Measurements from ENCODE around the gene EGFR.

The EGFR gene

DNA sequence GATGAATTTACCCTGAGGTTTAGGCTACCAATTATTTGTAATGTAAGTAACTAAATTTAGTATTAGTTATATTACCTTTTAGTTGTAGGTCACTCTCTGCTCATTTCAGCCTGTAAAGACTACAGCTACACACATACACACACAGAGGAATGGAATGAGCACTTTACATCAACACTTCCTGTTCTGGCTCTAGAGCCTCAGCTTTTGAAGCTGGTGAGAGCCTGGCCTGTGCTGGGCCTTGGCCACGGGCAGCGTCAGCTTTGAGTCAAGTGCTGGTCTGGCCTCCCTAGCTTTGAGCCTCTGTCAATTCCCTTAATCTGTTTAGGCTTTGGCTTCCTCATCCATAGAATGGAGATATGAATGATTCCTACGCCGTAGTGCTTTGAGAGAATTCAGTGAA is 141.7 kb downstream of the EGFR start:
- TF ChIP-seq, protein P1, sequence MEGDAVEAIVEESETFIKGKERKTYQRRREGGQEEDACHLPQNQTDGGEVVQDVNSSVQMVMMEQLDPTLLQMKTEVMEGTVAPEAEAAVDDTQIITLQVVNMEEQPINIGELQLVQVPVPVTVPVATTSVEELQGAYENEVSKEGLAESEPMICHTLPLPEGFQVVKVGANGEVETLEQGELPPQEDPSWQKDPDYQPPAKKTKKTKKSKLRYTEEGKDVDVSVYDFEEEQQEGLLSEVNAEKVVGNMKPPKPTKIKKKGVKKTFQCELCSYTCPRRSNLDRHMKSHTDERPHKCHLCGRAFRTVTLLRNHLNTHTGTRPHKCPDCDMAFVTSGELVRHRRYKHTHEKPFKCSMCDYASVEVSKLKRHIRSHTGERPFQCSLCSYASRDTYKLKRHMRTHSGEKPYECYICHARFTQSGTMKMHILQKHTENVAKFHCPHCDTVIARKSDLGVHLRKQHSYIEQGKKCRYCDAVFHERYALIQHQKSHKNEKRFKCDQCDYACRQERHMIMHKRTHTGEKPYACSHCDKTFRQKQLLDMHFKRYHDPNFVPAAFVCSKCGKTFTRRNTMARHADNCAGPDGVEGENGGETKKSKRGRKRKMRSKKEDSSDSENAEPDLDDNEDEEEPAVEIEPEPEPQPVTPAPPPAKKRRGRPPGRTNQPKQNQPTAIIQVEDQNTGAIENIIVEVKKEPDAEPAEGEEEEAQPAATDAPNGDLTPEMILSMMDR (IDR thresholded peaks at IDR 0.05; ENCODE audit: borderline replicate concordance, extremely low read depth, low read length, poor library complexity, severe bottlenecking): no peak
- TF ChIP-seq EZH2 (IDR thresholded peaks at IDR 0.05; ENCODE audit: borderline replicate concordance, low read depth, low read length, severe bottlenecking): no peak
- Histone ChIP-seq H3K36me3 (ENCODE audit: insufficient read depth, low read length) (no peaks in the 10 kb centered on the region), H3K9me3 (ENCODE audit: insufficient read depth, low read length, severe bottlenecking) (no peaks in the 10 kb centered on the region), H4K20me1 (ENCODE audit: insufficient read depth, low read length) (no peaks in the 10 kb centered on the region), H3K9ac (ENCODE audit: low read depth, low read length) (no peak overlapping the region), H3K27ac (ENCODE audit: low read length) (no peak overlapping the region), H2AFZ (ENCODE audit: low read depth, low read length) (no peak overlapping the region), H3K27me3 (ENCODE audit: insufficient read depth, low read length, poor library complexity) (no peaks in the 10 kb centered on the region), H3K4me3 (ENCODE audit: low read depth in 1 of 2, low read length in 2 of 2) (no peak overlapping the region), H3K4me1 (ENCODE audit: insufficient read depth, low read length) (no peaks in the 10 kb centered on the region), H3K79me2 (ENCODE audit: insufficient read depth, low read length) (no peaks in the 10 kb centered on the region), H3K4me2 (ENCODE audit: insufficient read depth, low read length) (no peak overlapping the region)
- no peak for ATAC-seq (ENCODE audit: insufficient read depth, low read depth)
- no peak for DNase-seq

DNA sequence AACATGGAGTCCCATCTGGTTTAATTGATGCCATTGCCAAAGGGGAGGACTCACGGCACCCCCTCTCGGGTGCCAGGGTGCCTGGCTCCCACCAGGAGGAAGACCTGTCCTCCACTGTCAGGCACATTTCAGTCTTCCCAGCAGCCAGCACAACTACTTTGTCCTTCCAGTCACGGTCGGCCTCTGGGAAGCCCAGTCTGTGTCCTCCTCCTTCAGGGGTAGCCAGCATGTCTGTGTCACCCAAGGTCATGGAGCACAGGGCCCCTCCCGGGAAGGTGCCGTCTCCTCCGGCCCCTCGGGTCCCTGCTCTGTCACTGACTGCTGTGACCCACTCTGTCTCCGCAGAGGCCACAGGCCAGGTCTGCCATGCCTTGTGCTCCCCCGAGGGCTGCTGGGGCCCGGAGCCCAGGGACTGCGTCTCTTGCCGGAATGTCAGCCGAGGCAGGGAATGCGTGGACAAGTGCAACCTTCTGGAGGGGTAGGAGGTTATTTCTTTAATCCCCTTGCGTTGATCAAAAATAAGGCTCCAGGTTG is 142.4 kb downstream of the EGFR start:
- H2AFZ ChIP-seq (ENCODE audit: low read depth, low read length): no peak overlapping the region
- no peak overlapping the region for H3K4me3 ChIP-seq (ENCODE audit: low read depth in 1 of 2, low read length in 2 of 2)
- no peaks in the 10 kb centered on the region for H4K20me1 ChIP-seq (ENCODE audit: insufficient read depth, low read length)
- no peak overlapping the region for H3K9ac ChIP-seq (ENCODE audit: low read depth, low read length)
- H3K4me2 ChIP-seq (ENCODE audit: insufficient read depth, low read length): no peak overlapping the region
- no peak for ATAC-seq (ENCODE audit: insufficient read depth, low read depth)
- H3K27me3 ChIP-seq (ENCODE audit: insufficient read depth, low read length, poor library complexity): no peaks in the 10 kb centered on the region
- H3K27ac ChIP-seq (ENCODE audit: low read length): no peak overlapping the region
- no peak for DNase-seq
- H3K9me3 ChIP-seq (ENCODE audit: insufficient read depth, low read length, severe bottlenecking): no peaks in the 10 kb centered on the region
- TF ChIP-seq, protein P1 (IDR thresholded peaks at IDR 0.05; ENCODE audit: borderline replicate concordance, extremely low read depth, low read length, poor library complexity, severe bottlenecking): no peak
- no peak for TF ChIP-seq EZH2 (IDR thresholded peaks at IDR 0.05; ENCODE audit: borderline replicate concordance, low read depth, low read length, severe bottlenecking)
- H3K36me3 ChIP-seq (ENCODE audit: insufficient read depth, low read length): no peaks in the 10 kb centered on the region
- no peaks in the 10 kb centered on the region for H3K4me1 ChIP-seq (ENCODE audit: insufficient read depth, low read length)
- H3K79me2 ChIP-seq (ENCODE audit: insufficient read depth, low read length): no peaks in the 10 kb centered on the region

DNA sequence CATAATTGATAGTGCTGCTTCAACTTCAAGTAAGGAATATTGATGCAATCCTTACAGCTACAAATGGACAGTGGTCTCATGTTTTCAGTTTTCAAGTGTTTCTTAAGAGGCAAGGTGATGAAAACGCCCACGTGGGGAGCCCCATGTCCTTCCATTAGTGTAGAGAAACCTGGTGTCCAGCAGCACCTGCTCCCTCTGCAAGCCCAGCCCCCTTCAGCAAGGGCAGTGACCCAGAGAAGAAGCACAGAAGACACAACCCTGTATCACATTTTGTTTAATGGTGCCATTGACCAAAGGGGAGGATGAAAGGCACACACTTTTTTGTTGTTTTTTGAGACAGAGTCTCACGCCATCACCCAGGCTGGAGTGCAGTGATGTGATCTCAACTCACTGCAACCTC is 143.7 kb downstream of the EGFR start:
- no peak overlapping the region for H3K4me3 ChIP-seq (ENCODE audit: low read depth in 1 of 2, low read length in 2 of 2)
- H3K9me3 ChIP-seq (ENCODE audit: insufficient read depth, low read length, severe bottlenecking): no peaks in the 10 kb centered on the region
- H3K27ac ChIP-seq (ENCODE audit: low read length): no peak overlapping the region
- H3K36me3 ChIP-seq (ENCODE audit: insufficient read depth, low read length): no peaks in the 10 kb centered on the region
- H3K9ac ChIP-seq (ENCODE audit: low read depth, low read length): no peak overlapping the region
- no peak for DNase-seq
- no peaks in the 10 kb centered on the region for H3K79me2 ChIP-seq (ENCODE audit: insufficient read depth, low read length)
- H3K4me1 ChIP-seq (ENCODE audit: insufficient read depth, low read length): no peaks in the 10 kb centered on the region
- no peak overlapping the region for H3K4me2 ChIP-seq (ENCODE audit: insufficient read depth, low read length)
- no peaks in the 10 kb centered on the region for H4K20me1 ChIP-seq (ENCODE audit: insufficient read depth, low read length)
- no peak for ATAC-seq (ENCODE audit: insufficient read depth, low read depth)
- H3K27me3 ChIP-seq (ENCODE audit: insufficient read depth, low read length, poor library complexity): no peaks in the 10 kb centered on the region
- no peak for TF ChIP-seq EZH2 (IDR thresholded peaks at IDR 0.05; ENCODE audit: borderline replicate concordance, low read depth, low read length, severe bottlenecking)
- TF ChIP-seq, protein P1 (IDR thresholded peaks at IDR 0.05; ENCODE audit: borderline replicate concordance, extremely low read depth, low read length, poor library complexity, severe bottlenecking): no peak
- H2AFZ ChIP-seq (ENCODE audit: low read depth, low read length): no peak overlapping the region

DNA sequence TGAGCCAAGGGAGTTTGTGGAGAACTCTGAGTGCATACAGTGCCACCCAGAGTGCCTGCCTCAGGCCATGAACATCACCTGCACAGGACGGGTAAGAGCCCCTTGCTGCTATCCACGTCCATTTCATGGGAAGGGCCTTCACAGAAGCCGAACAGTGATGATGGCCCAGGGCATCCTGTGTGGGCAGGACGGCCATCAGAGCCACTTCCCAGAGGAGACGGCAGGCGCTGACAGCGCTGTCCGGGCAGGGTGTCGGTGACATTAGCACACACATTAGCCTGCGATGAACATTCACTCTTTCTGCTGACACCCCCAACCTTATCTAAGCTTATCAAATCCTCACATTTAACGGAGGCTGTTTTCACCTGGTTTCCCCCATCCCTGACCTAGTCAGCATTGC is 144.9 kb downstream of the EGFR start:
- Histone ChIP-seq H3K79me2 (ENCODE audit: insufficient read depth, low read length) (no peaks in the 10 kb centered on the region), H3K4me3 (ENCODE audit: low read depth in 1 of 2, low read length in 2 of 2) (no peak overlapping the region), H3K9ac (ENCODE audit: low read depth, low read length) (no peak overlapping the region), H3K36me3 (ENCODE audit: insufficient read depth, low read length) (no peaks in the 10 kb centered on the region), H3K4me2 (ENCODE audit: insufficient read depth, low read length) (no peak overlapping the region), H3K27me3 (ENCODE audit: insufficient read depth, low read length, poor library complexity) (no peaks in the 10 kb centered on the region), H2AFZ (ENCODE audit: low read depth, low read length) (no peak overlapping the region), H4K20me1 (ENCODE audit: insufficient read depth, low read length) (no peaks in the 10 kb centered on the region), H3K9me3 (ENCODE audit: insufficient read depth, low read length, severe bottlenecking) (no peaks in the 10 kb centered on the region), H3K27ac (ENCODE audit: low read length) (no peak overlapping the region), H3K4me1 (ENCODE audit: insufficient read depth, low read length) (no peaks in the 10 kb centered on the region)
- DNase-seq (no peak), ATAC-seq (ENCODE audit: insufficient read depth, low read depth) (no peak)
- TF ChIP-seq, protein P1 (IDR thresholded peaks at IDR 0.05; ENCODE audit: borderline replicate concordance, extremely low read depth, low read length, poor library complexity, severe bottlenecking): no peak
- TF ChIP-seq EZH2 (IDR thresholded peaks at IDR 0.05; ENCODE audit: borderline replicate concordance, low read depth, low read length, severe bottlenecking): no peak
